ENCODE data around the gene PCIF1. TPM values are rescaled to one million over a fixed set of nuclear protein-coding genes. Genes with fewer than 3 reads are reported as not detected.
A peak's percentile ranks its signal among the peaks of the same experiment; 100 is the strongest.

Gene PCIF1
- total RNA-seq, 1 experiment from 2014 or later: 26.8 TPM

DNA sequence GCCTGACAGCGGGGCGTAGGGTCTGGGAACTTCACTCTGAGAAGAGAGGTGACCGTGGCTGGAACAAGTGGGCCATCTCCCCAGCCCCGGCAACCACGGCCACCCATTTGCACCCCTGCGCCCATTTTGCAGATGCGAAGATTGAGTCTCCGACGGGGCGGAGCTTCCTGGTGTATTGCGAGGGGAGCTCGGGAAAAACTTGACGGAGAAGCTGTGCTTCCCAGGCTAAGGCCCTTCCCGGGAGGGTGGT lies 36.9 kb downstream of the PCIF1 start:
- peaks cover 0 to 14% (median 11%) of the 10 kb centered on the region in 3 experiments; a peak in 5 of 7 replicates for H3K36me3 Mint-ChIP-seq (ENCODE audit: insufficient read depth in 1 of 3, low read depth in 3 of 3)
- Histone ChIP-seq H3K14ac (ENCODE audit: insufficient read depth, low read length) (peak overlapping the region; percentile 91), H4K5ac (ENCODE audit: insufficient read length, low read depth, low read length) (no peak overlapping the region), H3T11ph (ENCODE audit: low read length) (no peak overlapping the region), H2BK12ac (ENCODE audit: insufficient read length, low read depth, low read length) (no peak overlapping the region), H2BK5ac (ENCODE audit: insufficient read length, low read length) (no peak overlapping the region), H3K9ac (ENCODE audit: extremely low read depth, insufficient read length, low read length) (peak overlapping the region; percentile 56), H3K18ac (ENCODE audit: insufficient read length, low read depth, low read length) (peak overlapping the region; percentile 85), H2AFZ (ENCODE audit: low read length) (no peak overlapping the region), H3K27ac (ENCODE audit: insufficient read length, low read depth, low read length) (no peak overlapping the region), H4K8ac (replicated peaks; ENCODE audit: insufficient read length, low read depth, low read length) (no peak overlapping the region), H4K91ac (ENCODE audit: insufficient read length, low read depth, low read length) (no peak overlapping the region), H3K79me2 (ENCODE audit: insufficient read depth, low read length) (no peaks in the 10 kb centered on the region), H3K9me3 (ENCODE audit: control insufficient read depth, low read depth, low read length) (no peaks in the 10 kb centered on the region), H2BK15ac (ENCODE audit: low read depth, low read length) (no peak overlapping the region), H2BK120ac (ENCODE audit: low read depth, low read length, poor library complexity, severe bottlenecking) (no peak overlapping the region), H2BK20ac (ENCODE audit: low read depth, low read length, poor library complexity, severe bottlenecking) (no peak overlapping the region), H3K56ac (ENCODE audit: insufficient read length, low read depth, low read length) (no peak overlapping the region), H3K23ac (ENCODE audit: insufficient read length, low read depth, low read length) (no peak overlapping the region), H4K20me1 (ENCODE audit: control insufficient read depth, insufficient read depth, insufficient read length) (no peaks in the 10 kb centered on the region), H3K23me2 (ENCODE audit: insufficient read length, low read depth, low read length, poor library complexity, severe bottlenecking) (peaks cover 8% of the 10 kb centered on the region), H3K79me1 (ENCODE audit: insufficient read depth, low read depth, low read length, poor library complexity, severe bottlenecking) (no peaks in the 10 kb centered on the region), H3K4me2 (ENCODE audit: insufficient read depth, insufficient read length, low read length) (peak overlapping the region; percentile 79), H3K4ac (ENCODE audit: low read depth, low read length) (no peak overlapping the region), H2AK5ac (ENCODE audit: insufficient read length, low read length) (no peak overlapping the region), H3K4me1 (ENCODE audit: insufficient read depth, low read length) (no peaks in the 10 kb centered on the region), H3K27me3 (ENCODE audit: insufficient read depth, low read length) (no peaks in the 10 kb centered on the region)
- TF ChIP-seq, protein P1, sequence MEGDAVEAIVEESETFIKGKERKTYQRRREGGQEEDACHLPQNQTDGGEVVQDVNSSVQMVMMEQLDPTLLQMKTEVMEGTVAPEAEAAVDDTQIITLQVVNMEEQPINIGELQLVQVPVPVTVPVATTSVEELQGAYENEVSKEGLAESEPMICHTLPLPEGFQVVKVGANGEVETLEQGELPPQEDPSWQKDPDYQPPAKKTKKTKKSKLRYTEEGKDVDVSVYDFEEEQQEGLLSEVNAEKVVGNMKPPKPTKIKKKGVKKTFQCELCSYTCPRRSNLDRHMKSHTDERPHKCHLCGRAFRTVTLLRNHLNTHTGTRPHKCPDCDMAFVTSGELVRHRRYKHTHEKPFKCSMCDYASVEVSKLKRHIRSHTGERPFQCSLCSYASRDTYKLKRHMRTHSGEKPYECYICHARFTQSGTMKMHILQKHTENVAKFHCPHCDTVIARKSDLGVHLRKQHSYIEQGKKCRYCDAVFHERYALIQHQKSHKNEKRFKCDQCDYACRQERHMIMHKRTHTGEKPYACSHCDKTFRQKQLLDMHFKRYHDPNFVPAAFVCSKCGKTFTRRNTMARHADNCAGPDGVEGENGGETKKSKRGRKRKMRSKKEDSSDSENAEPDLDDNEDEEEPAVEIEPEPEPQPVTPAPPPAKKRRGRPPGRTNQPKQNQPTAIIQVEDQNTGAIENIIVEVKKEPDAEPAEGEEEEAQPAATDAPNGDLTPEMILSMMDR (conservative IDR thresholded peaks at IDR 0.05): no peak
- DNase-seq: no peak
- H3K27me3 Mint-ChIP-seq (ENCODE audit: low read depth): no peaks in the 10 kb centered on the region; the same call in 1 of the 2 replicates
- WGBS (ENCODE audit: extremely low coverage, insufficient read length, low lambda C conversion rate): no CpG with 5 or more reads among the region's 14 CpGs
- H3K9me3 Mint-ChIP-seq: no peaks in the 10 kb centered on the region; a peak in 1 of 5 replicates
- peaks cover 14 to 17% of the 10 kb centered on the region in 2 experiments for H3K4me1 Mint-ChIP-seq
- H3K4me3 Mint-ChIP-seq: peak overlapping the region; percentile 92 to 95
- H3K27ac Mint-ChIP-seq: no peak overlapping the region
